Measurements from ENCODE around the gene GPR132. TPM values are rescaled to one million over a fixed set of nuclear protein-coding genes. Genes with fewer than 3 reads are reported as not detected.

The GPR132 gene
- total RNA-seq, 1 experiment from 2014 or later = 0.08 TPM

- in situ Hi-C loops (cut with HindIII; ENCODE audit: low pct_unique_long_range_greater_than_20kb, low sequenced_read_pairs) = no loop called here
- CTCF ChIA-PET = no interaction called here
Observed at GRCh38 chr14:105071326-105071725, 6.1 kb upstream of the GPR132 start.

DNA sequence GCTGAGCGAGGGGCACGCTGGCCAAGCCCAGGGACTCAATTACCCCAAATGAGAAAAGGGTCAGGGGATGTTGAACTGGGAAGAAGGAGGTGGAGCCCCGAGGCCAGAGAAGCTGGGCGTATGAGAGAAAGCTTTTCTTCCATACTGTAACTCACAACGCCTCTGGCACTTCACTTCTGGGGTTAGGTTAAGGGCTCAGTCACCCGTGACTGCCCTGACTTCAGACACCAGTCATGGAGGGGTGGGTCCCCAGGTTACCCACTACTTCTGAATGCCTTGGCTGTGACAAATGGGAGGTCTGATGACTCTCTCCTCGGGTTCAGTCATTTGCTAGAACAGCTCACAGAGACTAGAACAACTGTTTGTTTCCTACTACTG lies 5.5 kb upstream of the GPR132 start:
- DNase-seq (ENCODE audit: low read depth, low spot score) = no peak
- no peaks in the 10 kb centered on the region for H3K9me3 ChIP-seq (ENCODE audit: control insufficient read depth, insufficient read depth, low read depth, low read length)
- no peak overlapping the region for H3K4me3 ChIP-seq (ENCODE audit: low read depth in 2 of 2, low read length in 2 of 2)
- TF ChIP-seq SIN3A (IDR thresholded peaks at IDR 0.05; ENCODE audit: borderline replicate concordance, insufficient read depth, low read depth, low read length) (no peak), TCF7L2 (IDR thresholded peaks at IDR 0.05; ENCODE audit: low read depth, low read length) (no peak), POLR2AphosphoS5 (IDR thresholded peaks at IDR 0.05; ENCODE audit: low read depth, low read length) (no peak), REST (IDR thresholded peaks at IDR 0.05; ENCODE audit: insufficient read depth in 1 of 2, low read depth in 2 of 2, low read length in 1 of 2) (no peak), CTCF (IDR thresholded peaks at IDR 0.05) (no peak)
- CTCF ChIA-PET = interaction anchor here (0.6 kb wide), 1 partner anchor 13 kb away, joined by 7 read pairs; no protein-coding TSS in a partner anchor
- no peak for ATAC-seq
- H3K27me3 ChIP-seq (ENCODE audit: control insufficient read depth, insufficient read depth, low read length) = no peaks in the 10 kb centered on the region
- intact Hi-C loops (cut with micrococcal nuclease; ENCODE audit: unreplicated experiment) (no loop called here), in situ Hi-C loops (cut with HindIII; ENCODE audit: low pct_unique_long_range_greater_than_20kb, low sequenced_read_pairs) (no loop called here)
- H3K4me1 ChIP-seq (ENCODE audit: control insufficient read depth, insufficient read depth, low read length) = no peaks in the 10 kb centered on the region
- POLR2A ChIA-PET = no interaction called here
- no peak overlapping the region for H3K27ac ChIP-seq (ENCODE audit: low read length)
- H3K36me3 ChIP-seq (ENCODE audit: control insufficient read depth, insufficient read depth, low read length) = no peaks in the 10 kb centered on the region
- BruUV-seq (replicated peaks) = no TSS peak

More at GRCh38 chr14:105071326-105071725, 6.1 kb upstream of the GPR132 start:
- TF ChIP-seq TCF7L2 (IDR thresholded peaks at IDR 0.05; ENCODE audit: low read depth, low read length) (no peak), POLR2AphosphoS5 (IDR thresholded peaks at IDR 0.05; ENCODE audit: low read depth, low read length) (no peak), REST (IDR thresholded peaks at IDR 0.05; ENCODE audit: insufficient read depth in 1 of 2, low read depth in 2 of 2, low read length in 1 of 2) (no peak), CTCF (IDR thresholded peaks at IDR 0.05) (no peak), SIN3A (IDR thresholded peaks at IDR 0.05; ENCODE audit: borderline replicate concordance, insufficient read depth, low read depth, low read length) (no peak)
- no peak for ATAC-seq
- H3K4me3 ChIP-seq (ENCODE audit: low read depth in 2 of 2, low read length in 2 of 2) = no peak overlapping the region
- BruUV-seq (replicated peaks) = no TSS peak
- no peaks in the 10 kb centered on the region; the same call in 1 of the 2 replicates for H3K4me1 ChIP-seq (ENCODE audit: control insufficient read depth, insufficient read depth, low read length)
- H3K9me3 ChIP-seq (ENCODE audit: control insufficient read depth, insufficient read depth, low read depth, low read length) = no peaks in the 10 kb centered on the region
- intact Hi-C loops (cut with micrococcal nuclease; ENCODE audit: unreplicated experiment) = no loop called here
- no peak for DNase-seq (ENCODE audit: low read depth, low spot score)
- POLR2A ChIA-PET = no interaction called here
- no peaks in the 10 kb centered on the region for H3K36me3 ChIP-seq (ENCODE audit: control insufficient read depth, insufficient read depth, low read length)
- no peaks in the 10 kb centered on the region for H3K27me3 ChIP-seq (ENCODE audit: control insufficient read depth, insufficient read depth, low read length)
- no peak overlapping the region for H3K27ac ChIP-seq (ENCODE audit: low read length)
